Smooth muscle cell (in vitro differentiated cells): ENCODE results near the gene GAPVD1. TPM values are rescaled to one million over a fixed set of nuclear protein-coding genes. Genes with fewer than 3 reads are reported as not detected.

Experiments used
- DNase-seq: peaks from one replicate; lab custom pipeline; 2025; ENCODE audit not compliant: unreplicated experiment; lab: John Stamatoyannopoulos, UW
- H2AFZ ChIP-seq: fragments of 200-600 bp; sonication (generic); 2 replicates; pipeline ENCODE4 v1.6.0; 2016; ENCODE audit warnings: antibody characterized with exemption, low read depth, mild to moderate bottlenecking
- H3F3A ChIP-seq: fragments of 200-600 bp; sonication (generic); 2 replicates; pipeline ENCODE4 v1.6.0; 2017; ENCODE audit warnings: antibody characterized with exemption, low read depth
- H3K27ac ChIP-seq: fragments of 200-600 bp; sonication (generic); 2 replicates; pipeline ENCODE4 v1.5.1; 2016; ENCODE audit warnings: low read depth, mild to moderate bottlenecking
- H3K27me3 ChIP-seq: fragments of 200-600 bp; sonication (generic); 2 replicates; pipeline ENCODE4 v1.6.1; 2016; ENCODE audit warnings: low read depth, mild to moderate bottlenecking
- H3K36me3 ChIP-seq: fragments of 200-600 bp; sonication (generic); 2 replicates; pipeline ENCODE4 v1.5.1; 2016; ENCODE audit warnings: low read depth
- H3K4me1 ChIP-seq: fragments of 200-600 bp; sonication (generic); 2 replicates; pipeline ENCODE4 v1.5.1; 2016; ENCODE audit warnings: low read depth
- H3K4me2 ChIP-seq: fragments of 200-600 bp; sonication (generic); 2 replicates; pipeline ENCODE4 v1.6.0; 2016; ENCODE audit warnings: mild to moderate bottlenecking
- H3K4me3 ChIP-seq: fragments of 200-600 bp; sonication (generic); 2 replicates; pipeline ENCODE4 v1.5.1; 2016; ENCODE audit warnings: mild to moderate bottlenecking
- H3K79me2 ChIP-seq: fragments of 200-600 bp; sonication (generic); 2 replicates; pipeline ENCODE4 v1.6.0; 2016; ENCODE audit warnings: low read depth, mild to moderate bottlenecking
- H3K9ac ChIP-seq: fragments of 200-600 bp; sonication (generic); 2 replicates; pipeline ENCODE4 v1.6.0; 2016; ENCODE audit warnings: low read depth
- H3K9me3 ChIP-seq: fragments of 200-600 bp; sonication (generic); replicated peaks from 2 replicates; pipeline ENCODE4 v1.5.1; 2016; ENCODE audit warnings: low read depth
- H4K20me1 ChIP-seq: fragments of 200-600 bp; sonication (generic); 2 replicates; pipeline ENCODE4 v1.6.0; 2016; ENCODE audit warnings: low read depth
- whole genome bisulfite sequencing: methylation state at CpG from one replicate; pipeline ENCODE4 v1.1.7; 2016; ENCODE audit warnings: low lambda C conversion rate; 5-methylcytosine and 5-hydroxymethylcytosine counted together
- polyA plus RNA-seq: library from polyadenylated mRNA; unstranded; fragments of >200 nt; fragmentation: Nextera tagmentation; extraction: Ambion mirVana; gene quantifications from 2 replicates; pipeline ENCODE4 v1.2.1, GENCODE V29; 2016
- total RNA-seq: library from RNA; depleted of rRNA; stranded (reverse); fragments of >200 nt; gene quantifications from 2 replicates; pipeline ENCODE4 v1.2.3, GENCODE V29; 2014
- TF ChIP-seq, protein P1 (sequence below): fragments of 200-600 bp; sonication (generic); IDR thresholded peaks from 2 replicates; pipeline ENCODE4 v1.5.1; 2017; ENCODE audit warnings: borderline replicate concordance, mild to moderate bottlenecking, antibody characterized with exemption; ENCODE audit not compliant: insufficient read depth, poor library complexity, severe bottlenecking

GAPVD1 gene
- total and polyA plus RNA-seq, 2 experiments from 2014 or later, result 22.3 to 56.4 TPM

GRCh38 chr9:125240649-125240999 lies 21.0 kb upstream of the GAPVD1 start:
- Histone ChIP-seq H3K9ac (peak overlapping the region; percentile 99), H3K4me1 (peaks cover 42% of the 10 kb centered on the region), H3K27ac (peak overlapping the region; percentile 97), H2AFZ (no peak overlapping the region), H3K36me3 (peaks cover 24% of the 10 kb centered on the region), H3F3A (peaks cover 27% of the 10 kb centered on the region), H3K4me2 (peak overlapping the region; percentile 93), H3K79me2 (peaks cover 55% of the 10 kb centered on the region), H3K27me3 (no peaks in the 10 kb centered on the region), H4K20me1 (peaks cover 54% of the 10 kb centered on the region), H3K9me3 (no peaks in the 10 kb centered on the region), H3K4me3 (peak overlapping the region; percentile 98)
- 0% methylated on average over 33 of the region's 33 CpGs for WGBS
- no peak for DNase-seq
- TF ChIP-seq, protein P1, sequence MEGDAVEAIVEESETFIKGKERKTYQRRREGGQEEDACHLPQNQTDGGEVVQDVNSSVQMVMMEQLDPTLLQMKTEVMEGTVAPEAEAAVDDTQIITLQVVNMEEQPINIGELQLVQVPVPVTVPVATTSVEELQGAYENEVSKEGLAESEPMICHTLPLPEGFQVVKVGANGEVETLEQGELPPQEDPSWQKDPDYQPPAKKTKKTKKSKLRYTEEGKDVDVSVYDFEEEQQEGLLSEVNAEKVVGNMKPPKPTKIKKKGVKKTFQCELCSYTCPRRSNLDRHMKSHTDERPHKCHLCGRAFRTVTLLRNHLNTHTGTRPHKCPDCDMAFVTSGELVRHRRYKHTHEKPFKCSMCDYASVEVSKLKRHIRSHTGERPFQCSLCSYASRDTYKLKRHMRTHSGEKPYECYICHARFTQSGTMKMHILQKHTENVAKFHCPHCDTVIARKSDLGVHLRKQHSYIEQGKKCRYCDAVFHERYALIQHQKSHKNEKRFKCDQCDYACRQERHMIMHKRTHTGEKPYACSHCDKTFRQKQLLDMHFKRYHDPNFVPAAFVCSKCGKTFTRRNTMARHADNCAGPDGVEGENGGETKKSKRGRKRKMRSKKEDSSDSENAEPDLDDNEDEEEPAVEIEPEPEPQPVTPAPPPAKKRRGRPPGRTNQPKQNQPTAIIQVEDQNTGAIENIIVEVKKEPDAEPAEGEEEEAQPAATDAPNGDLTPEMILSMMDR, result no peak

GRCh38 chr9:125241000-125241862 lies 20.4 kb upstream of the GAPVD1 start, which contains the start of gene HSPA5:
TSS of gene HSPA5 (minus strand) at chr9:125241343. CDS start at chr9:125241126, 217 bp downstream.
- Histone ChIP-seq H3K9me3 (no peaks in the 10 kb centered on the region), H3K36me3 (peaks cover 18% of the 10 kb centered on the region), H3K4me2 (peak within 1 kb of the TSS; percentile 93), H2AFZ (peak within 1 kb of the TSS; percentile 65), H4K20me1 (peaks cover 48% of the 10 kb centered on the region), H3K9ac (peak within 1 kb of the TSS; percentile 99), H3K4me1 (peaks cover 36% of the 10 kb centered on the region), H3K79me2 (peaks cover 49% of the 10 kb centered on the region), H3F3A (peaks cover 25% of the 10 kb centered on the region), H3K27me3 (no peaks in the 10 kb centered on the region), H3K27ac (peak within 1 kb of the TSS; percentile 97), H3K4me3 (peak within 1 kb of the TSS; percentile 98)
- DNase-seq, result peak; percentile 95
- under 1% methylated on average over 59 of the region's 59 CpGs for WGBS
- TF ChIP-seq, protein P1, result peak; percentile 7

GRCh38 chr9:125241863-125242739 lies 19.5 kb upstream of the GAPVD1 start:
- Histone ChIP-seq H3K36me3 (peaks cover 16% of the 10 kb centered on the region), H3K9me3 (no peaks in the 10 kb centered on the region), H3K4me1 (peaks cover 32% of the 10 kb centered on the region), H2AFZ (peak overlapping the region; percentile 65), H3K27me3 (no peaks in the 10 kb centered on the region), H4K20me1 (peaks cover 40% of the 10 kb centered on the region), H3K27ac (peak overlapping the region; percentile 93), H3K79me2 (peaks cover 40% of the 10 kb centered on the region), H3F3A (peaks cover 16% of the 10 kb centered on the region), H3K4me3 (peak overlapping the region; percentile 58), H3K9ac (peak overlapping the region; percentile 85), H3K4me2 (peak overlapping the region; percentile 84)
- no peak for DNase-seq
- WGBS, result 35% methylated on average over 25 of the region's 27 CpGs
- TF ChIP-seq, protein P1, result no peak
